Esophagus muscularis mucosa (tissue), 3 donors: ENCODE results near the gene IFNA7.
"Not testable (repeated sequence)": the region's sequence is repeated elsewhere in the genome, so short reads cannot be mapped to it uniquely, and the experiment has no call there.

Source experiments
- CTCF ChIP-seq, 3 experiments: fragments of 200-600 bp in 2 of 3; fragments of 450-650 bp in 1 of 3; sonication (generic) in 2 of 3; IDR thresholded peaks; one replicate each; pipeline ENCODE4 v1.5.1; 2017 to 2019; ENCODE audit warnings: antibody characterized with exemption in 3 of 3, mild to moderate bottlenecking in 2 of 3, moderate library complexity in 1 of 3
- POLR2A ChIP-seq: fragments of 450-650 bp; IDR thresholded peaks from one replicate; pipeline ENCODE4 v1.6.1; 2017; ENCODE audit warnings: antibody characterized with exemption, moderate library complexity, mild to moderate bottlenecking, low read depth

- TF ChIP-seq POLR2A; CTCF (IDR thresholded peaks at IDR 0.05): not testable (repeated sequence)
These were observed 15.2 kb upstream of the IFNA7 start, which contains the start of gene IFNA16 for GRCh38 chr9:21217211-21217610.
